Measurements from ENCODE around the gene FXYD5. TPM values are rescaled to one million over a fixed set of nuclear protein-coding genes. Genes with fewer than 3 reads are reported as not detected.

The FXYD5 gene
- total RNA-seq, 1 experiment from 2014 or later: 100 TPM

DNA sequence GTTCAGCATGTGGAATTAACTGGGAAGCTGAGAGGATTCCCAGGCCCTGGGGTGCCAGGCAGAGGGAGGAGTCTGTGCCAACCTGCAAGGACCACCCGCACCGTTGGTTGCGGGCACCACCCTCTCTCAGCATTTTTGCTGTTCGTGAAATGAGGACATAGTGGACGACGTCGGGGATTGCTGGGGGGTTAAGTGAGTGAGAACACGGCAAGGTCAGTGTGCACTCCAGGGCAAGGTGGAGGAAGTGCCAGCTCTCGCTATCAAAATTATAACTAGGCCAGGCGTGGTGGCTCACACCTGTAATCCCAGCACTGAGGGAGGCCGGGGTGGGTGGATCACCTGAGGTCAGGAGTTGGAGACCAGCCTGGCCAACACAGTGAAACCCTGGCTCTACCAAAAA is 36.7 kb upstream of the FXYD5 start:
- Histone ChIP-seq H4K8ac (replicated peaks; ENCODE audit: insufficient read length, low read depth, low read length) (no peak overlapping the region), H3K4me2 (ENCODE audit: insufficient read depth, insufficient read length, low read length) (no peak overlapping the region), H3K27me3 (ENCODE audit: insufficient read depth, low read length) (no peaks in the 10 kb centered on the region), H2BK12ac (ENCODE audit: insufficient read length, low read depth, low read length) (no peak overlapping the region), H4K20me1 (ENCODE audit: control insufficient read depth, insufficient read depth, insufficient read length) (no peaks in the 10 kb centered on the region), H2BK5ac (ENCODE audit: insufficient read length, low read length) (no peak overlapping the region), H2BK20ac (ENCODE audit: low read depth, low read length, poor library complexity, severe bottlenecking) (no peak overlapping the region), H3K23ac (ENCODE audit: insufficient read length, low read depth, low read length) (no peak overlapping the region), H2BK120ac (ENCODE audit: low read depth, low read length, poor library complexity, severe bottlenecking) (no peak overlapping the region), H4K91ac (ENCODE audit: insufficient read length, low read depth, low read length) (no peak overlapping the region), H3T11ph (ENCODE audit: low read length) (no peak overlapping the region), H3K23me2 (ENCODE audit: insufficient read length, low read depth, low read length, poor library complexity, severe bottlenecking) (no peaks in the 10 kb centered on the region), H2AK5ac (ENCODE audit: insufficient read length, low read length) (no peak overlapping the region), H3K79me2 (ENCODE audit: insufficient read depth, low read length) (no peaks in the 10 kb centered on the region), H3K14ac (ENCODE audit: insufficient read depth, low read length) (no peak overlapping the region), H3K4me1 (ENCODE audit: insufficient read depth, low read length) (no peaks in the 10 kb centered on the region), H3K18ac (ENCODE audit: insufficient read length, low read depth, low read length) (no peak overlapping the region), H3K27ac (ENCODE audit: insufficient read length, low read depth, low read length) (no peak overlapping the region), H2AFZ (ENCODE audit: low read length) (no peak overlapping the region), H3K4ac (ENCODE audit: low read depth, low read length) (no peak overlapping the region), H3K9me3 (ENCODE audit: control insufficient read depth, low read depth, low read length) (no peaks in the 10 kb centered on the region), H3K56ac (ENCODE audit: insufficient read length, low read depth, low read length) (no peak overlapping the region), H4K5ac (ENCODE audit: insufficient read length, low read depth, low read length) (no peak overlapping the region), H3K9ac (ENCODE audit: extremely low read depth, insufficient read length, low read length) (no peak overlapping the region), H3K79me1 (ENCODE audit: insufficient read depth, low read depth, low read length, poor library complexity, severe bottlenecking) (no peaks in the 10 kb centered on the region), H2BK15ac (ENCODE audit: low read depth, low read length) (no peak overlapping the region)
- DNase-seq: no peak
- peaks cover 37 to 50% of the 10 kb centered on the region in 2 experiments for H3K4me1 Mint-ChIP-seq
- no peak overlapping the region for H3K27ac Mint-ChIP-seq
- WGBS (ENCODE audit: extremely low coverage, insufficient read length, low lambda C conversion rate): no CpG with 5 or more reads among the region's 11 CpGs
- H3K27me3 Mint-ChIP-seq (ENCODE audit: low read depth): peaks cover 9% of the 10 kb centered on the region
- H3K9me3 Mint-ChIP-seq: no peaks in the 10 kb centered on the region
- H3K36me3 Mint-ChIP-seq (ENCODE audit: insufficient read depth in 1 of 3, low read depth in 3 of 3): no peaks in the 10 kb centered on the region
- TF ChIP-seq, protein P1, sequence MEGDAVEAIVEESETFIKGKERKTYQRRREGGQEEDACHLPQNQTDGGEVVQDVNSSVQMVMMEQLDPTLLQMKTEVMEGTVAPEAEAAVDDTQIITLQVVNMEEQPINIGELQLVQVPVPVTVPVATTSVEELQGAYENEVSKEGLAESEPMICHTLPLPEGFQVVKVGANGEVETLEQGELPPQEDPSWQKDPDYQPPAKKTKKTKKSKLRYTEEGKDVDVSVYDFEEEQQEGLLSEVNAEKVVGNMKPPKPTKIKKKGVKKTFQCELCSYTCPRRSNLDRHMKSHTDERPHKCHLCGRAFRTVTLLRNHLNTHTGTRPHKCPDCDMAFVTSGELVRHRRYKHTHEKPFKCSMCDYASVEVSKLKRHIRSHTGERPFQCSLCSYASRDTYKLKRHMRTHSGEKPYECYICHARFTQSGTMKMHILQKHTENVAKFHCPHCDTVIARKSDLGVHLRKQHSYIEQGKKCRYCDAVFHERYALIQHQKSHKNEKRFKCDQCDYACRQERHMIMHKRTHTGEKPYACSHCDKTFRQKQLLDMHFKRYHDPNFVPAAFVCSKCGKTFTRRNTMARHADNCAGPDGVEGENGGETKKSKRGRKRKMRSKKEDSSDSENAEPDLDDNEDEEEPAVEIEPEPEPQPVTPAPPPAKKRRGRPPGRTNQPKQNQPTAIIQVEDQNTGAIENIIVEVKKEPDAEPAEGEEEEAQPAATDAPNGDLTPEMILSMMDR (conservative IDR thresholded peaks at IDR 0.05): no peak
- no peak overlapping the region; a peak in 1 of 5 replicates for H3K4me3 Mint-ChIP-seq
